ENCODE results near the gene RNF14. TPM values are rescaled to one million over a fixed set of nuclear protein-coding genes. Genes with fewer than 3 reads are reported as not detected.

RNF14 gene
- total RNA-seq, 1 experiment from 2014 or later, result 41.9 TPM

DNA sequence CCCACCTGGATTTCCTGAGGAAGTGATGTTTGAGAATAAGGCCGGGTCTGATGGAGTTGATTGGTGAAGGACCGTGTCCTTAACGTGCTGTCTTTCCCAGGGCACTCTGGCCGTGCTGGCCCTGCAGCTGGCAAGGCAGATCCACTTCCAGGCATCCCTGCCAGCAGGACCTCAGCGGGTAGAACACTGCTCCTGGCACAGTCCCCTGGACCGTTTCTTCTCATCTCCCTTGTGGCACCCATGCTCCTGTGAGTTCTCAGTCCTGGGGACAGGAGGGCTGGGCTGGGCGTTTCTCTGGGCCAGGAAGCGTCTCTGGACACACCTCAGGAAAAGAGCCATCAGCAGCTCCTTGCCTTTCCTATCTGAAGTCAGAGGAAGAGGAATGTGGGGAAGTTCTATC lies 40.9 kb upstream of the RNF14 start:
- Histone ChIP-seq H3K9me3 (ENCODE audit: low read length) (no peaks in the 10 kb centered on the region), H3K79me2 (ENCODE audit: low read length) (peaks cover 16% of the 10 kb centered on the region), H2AFZ (ENCODE audit: low read length) (no peak overlapping the region), H3K4me2 (ENCODE audit: low read depth, low read length, poor library complexity, severe bottlenecking) (no peak overlapping the region), H3K4me1 (ENCODE audit: low read length) (peaks cover 5% of the 10 kb centered on the region), H3K4me3 (ENCODE audit: low read length) (no peak overlapping the region), H3K27me3 (ENCODE audit: low read length) (no peaks in the 10 kb centered on the region), H3K27ac (ENCODE audit: low read length) (no peak overlapping the region), H3K9me2 (replicated peaks; ENCODE audit: insufficient read depth, low read length) (no peaks in the 10 kb centered on the region), H3K9ac (ENCODE audit: low read length) (no peak overlapping the region), H3K36me3 (ENCODE audit: insufficient read depth, low read length) (peaks cover 35% of the 10 kb centered on the region), H4K20me1 (ENCODE audit: insufficient read depth, low read depth, low read length) (0 out of 2 replicates have a peak, but pooled peaks cover 3% of the 10 kb centered on the region)
- DNase-seq, result no peak

GRCh38 chr5:141929398-141930058 lies 39.4 kb upstream of the RNF14 start:
- Histone ChIP-seq H3K27ac (ENCODE audit: low read length) (no peak overlapping the region), H3K4me3 (ENCODE audit: low read length) (no peak overlapping the region), H3K27me3 (ENCODE audit: low read length) (no peaks in the 10 kb centered on the region), H3K36me3 (ENCODE audit: insufficient read depth, low read length) (peaks cover 48% of the 10 kb centered on the region), H2AFZ (ENCODE audit: low read length) (no peak overlapping the region), H3K79me2 (ENCODE audit: low read length) (peaks cover 7% of the 10 kb centered on the region), H4K20me1 (ENCODE audit: insufficient read depth, low read depth, low read length) (no peaks in the 10 kb centered on the region), H3K9ac (ENCODE audit: low read length) (no peak overlapping the region), H3K4me2 (ENCODE audit: low read depth, low read length, poor library complexity, severe bottlenecking) (no peak overlapping the region), H3K9me3 (ENCODE audit: low read length) (no peaks in the 10 kb centered on the region), H3K9me2 (replicated peaks; ENCODE audit: insufficient read depth, low read length) (no peaks in the 10 kb centered on the region), H3K4me1 (ENCODE audit: low read length) (peaks cover 1% of the 10 kb centered on the region)
- DNase-seq, result no peak

GRCh38 chr5:141931694-141932093 lies 37.2 kb upstream of the RNF14 start:
- H3K79me2 ChIP-seq (ENCODE audit: low read length), result no peaks in the 10 kb centered on the region
- H2AFZ ChIP-seq (ENCODE audit: low read length), result no peak overlapping the region
- H3K9me2 ChIP-seq (replicated peaks; ENCODE audit: insufficient read depth, low read length), result no peaks in the 10 kb centered on the region
- no peaks in the 10 kb centered on the region for H3K27me3 ChIP-seq (ENCODE audit: low read length)
- peaks cover 46% of the 10 kb centered on the region for H3K36me3 ChIP-seq (ENCODE audit: insufficient read depth, low read length)
- no peak overlapping the region for H3K9ac ChIP-seq (ENCODE audit: low read length)
- H3K9me3 ChIP-seq (ENCODE audit: low read length), result no peaks in the 10 kb centered on the region
- H3K4me2 ChIP-seq (ENCODE audit: low read depth, low read length, poor library complexity, severe bottlenecking), result no peak overlapping the region
- H3K4me3 ChIP-seq (ENCODE audit: low read length), result no peak overlapping the region
- no peak for DNase-seq
- no peak overlapping the region for H3K27ac ChIP-seq (ENCODE audit: low read length)
- H3K4me1 ChIP-seq (ENCODE audit: low read length), result no peaks in the 10 kb centered on the region
- no peaks in the 10 kb centered on the region for H4K20me1 ChIP-seq (ENCODE audit: insufficient read depth, low read depth, low read length)

GRCh38 chr5:141933151-141933550 lies 35.8 kb upstream of the RNF14 start:
- no peaks in the 10 kb centered on the region for H3K9me2 ChIP-seq (replicated peaks; ENCODE audit: insufficient read depth, low read length)
- H3K79me2 ChIP-seq (ENCODE audit: low read length), result no peaks in the 10 kb centered on the region
- no peaks in the 10 kb centered on the region for H4K20me1 ChIP-seq (ENCODE audit: insufficient read depth, low read depth, low read length)
- H3K9me3 ChIP-seq (ENCODE audit: low read length), result no peaks in the 10 kb centered on the region
- H3K9ac ChIP-seq (ENCODE audit: low read length), result no peak overlapping the region
- H3K27me3 ChIP-seq (ENCODE audit: low read length), result no peaks in the 10 kb centered on the region
- DNase-seq, result no peak
- no peak overlapping the region for H3K4me3 ChIP-seq (ENCODE audit: low read length)
- no peak overlapping the region for H3K4me2 ChIP-seq (ENCODE audit: low read depth, low read length, poor library complexity, severe bottlenecking)
- no peak overlapping the region for H3K27ac ChIP-seq (ENCODE audit: low read length)
- no peaks in the 10 kb centered on the region for H3K4me1 ChIP-seq (ENCODE audit: low read length)
- no peak overlapping the region for H2AFZ ChIP-seq (ENCODE audit: low read length)
- peaks cover 40% of the 10 kb centered on the region for H3K36me3 ChIP-seq (ENCODE audit: insufficient read depth, low read length)

GRCh38 chr5:141934099-141934844 lies 34.6 kb upstream of the RNF14 start:
- Histone ChIP-seq H3K79me2 (ENCODE audit: low read length) (no peaks in the 10 kb centered on the region), H3K4me2 (ENCODE audit: low read depth, low read length, poor library complexity, severe bottlenecking) (no peak overlapping the region), H3K27ac (ENCODE audit: low read length) (no peak overlapping the region), H3K4me1 (ENCODE audit: low read length) (no peaks in the 10 kb centered on the region), H2AFZ (ENCODE audit: low read length) (no peak overlapping the region), H3K27me3 (ENCODE audit: low read length) (no peaks in the 10 kb centered on the region), H3K9me3 (ENCODE audit: low read length) (no peaks in the 10 kb centered on the region), H3K4me3 (ENCODE audit: low read length) (no peak overlapping the region), H4K20me1 (ENCODE audit: insufficient read depth, low read depth, low read length) (no peaks in the 10 kb centered on the region), H3K9me2 (replicated peaks; ENCODE audit: insufficient read depth, low read length) (no peaks in the 10 kb centered on the region), H3K9ac (ENCODE audit: low read length) (no peak overlapping the region), H3K36me3 (ENCODE audit: insufficient read depth, low read length) (peaks cover 35% of the 10 kb centered on the region)
- no peak for DNase-seq

GRCh38 chr5:141935538-141935937 lies 33.4 kb upstream of the RNF14 start:
- H3K4me3 ChIP-seq (ENCODE audit: low read length), result no peak overlapping the region
- no peak overlapping the region for H3K4me2 ChIP-seq (ENCODE audit: low read depth, low read length, poor library complexity, severe bottlenecking)
- no peak for DNase-seq
- H3K36me3 ChIP-seq (ENCODE audit: insufficient read depth, low read length), result peaks cover 30% of the 10 kb centered on the region
- no peaks in the 10 kb centered on the region for H3K9me3 ChIP-seq (ENCODE audit: low read length)
- no peaks in the 10 kb centered on the region for H3K79me2 ChIP-seq (ENCODE audit: low read length)
- H2AFZ ChIP-seq (ENCODE audit: low read length), result no peak overlapping the region
- no peaks in the 10 kb centered on the region for H3K4me1 ChIP-seq (ENCODE audit: low read length)
- no peak overlapping the region for H3K27ac ChIP-seq (ENCODE audit: low read length)
- no peaks in the 10 kb centered on the region for H3K9me2 ChIP-seq (replicated peaks; ENCODE audit: insufficient read depth, low read length)
- H3K9ac ChIP-seq (ENCODE audit: low read length), result no peak overlapping the region
- no peaks in the 10 kb centered on the region for H4K20me1 ChIP-seq (ENCODE audit: insufficient read depth, low read depth, low read length)
- no peaks in the 10 kb centered on the region for H3K27me3 ChIP-seq (ENCODE audit: low read length)

DNA sequence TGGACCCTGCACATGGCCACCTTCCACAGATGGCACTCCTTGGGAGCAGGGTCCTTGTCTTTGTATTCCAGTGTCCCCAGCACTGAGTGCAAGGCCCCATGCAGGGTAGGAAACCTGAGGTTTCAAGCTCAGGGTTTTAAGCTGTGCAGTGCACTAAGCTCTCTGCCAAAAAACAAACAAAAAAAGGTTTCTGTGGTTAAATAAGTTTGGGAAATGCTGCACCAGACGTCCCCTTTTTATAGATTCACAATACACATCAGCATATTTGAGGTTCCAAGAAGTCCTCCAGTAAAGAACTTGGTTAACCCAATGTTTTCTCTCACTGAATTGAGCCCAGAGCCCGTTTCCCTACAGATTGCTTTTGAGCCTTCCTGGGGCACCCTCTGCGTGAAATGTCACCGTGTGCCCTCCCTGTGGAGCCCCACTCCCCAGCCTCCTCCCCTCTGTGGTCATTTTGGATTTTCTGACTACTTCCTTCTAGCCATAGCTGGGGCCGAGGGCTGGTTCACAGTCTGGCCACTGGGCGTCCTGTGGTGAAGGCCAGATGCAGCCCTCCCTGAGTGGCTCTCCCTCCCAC lies 28.1 kb upstream of the RNF14 start:
- Histone ChIP-seq H3K9me3 (ENCODE audit: low read length) (no peaks in the 10 kb centered on the region), H3K4me2 (ENCODE audit: low read depth, low read length, poor library complexity, severe bottlenecking) (no peak overlapping the region)

DNA sequence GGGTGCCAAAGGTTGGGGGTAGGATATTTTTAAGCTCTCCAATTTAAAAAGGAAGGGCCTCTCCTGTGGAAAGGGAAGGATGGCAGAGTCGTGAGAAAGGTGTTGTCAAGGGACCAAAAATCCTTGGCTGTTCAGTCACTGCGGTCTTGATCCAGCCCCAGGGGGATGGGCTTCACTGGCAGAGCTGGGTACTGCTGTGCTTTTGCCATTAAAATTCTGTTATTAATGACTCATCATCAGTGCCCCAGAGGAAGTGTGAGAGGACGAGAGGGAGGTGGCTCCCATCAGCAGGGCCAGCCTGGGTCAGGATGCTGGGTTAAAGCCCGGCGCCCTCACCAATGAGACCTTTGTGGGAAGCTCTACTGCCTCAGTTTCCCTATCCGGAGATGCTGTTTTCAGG lies 27.6 kb upstream of the RNF14 start:
- H3K27ac ChIP-seq (ENCODE audit: low read length), result no peak overlapping the region
- H3K9me3 ChIP-seq (ENCODE audit: low read length), result no peaks in the 10 kb centered on the region
- H3K36me3 ChIP-seq (ENCODE audit: insufficient read depth, low read length), result peaks cover 3% of the 10 kb centered on the region
- no peaks in the 10 kb centered on the region for H3K9me2 ChIP-seq (replicated peaks; ENCODE audit: insufficient read depth, low read length)
- no peak overlapping the region for H3K4me2 ChIP-seq (ENCODE audit: low read depth, low read length, poor library complexity, severe bottlenecking)
- H2AFZ ChIP-seq (ENCODE audit: low read length), result no peak overlapping the region
- no peaks in the 10 kb centered on the region for H3K4me1 ChIP-seq (ENCODE audit: low read length)
- H3K9ac ChIP-seq (ENCODE audit: low read length), result no peak overlapping the region
- no peak overlapping the region for H3K4me3 ChIP-seq (ENCODE audit: low read length)
- no peaks in the 10 kb centered on the region for H3K27me3 ChIP-seq (ENCODE audit: low read length)
- no peaks in the 10 kb centered on the region for H3K79me2 ChIP-seq (ENCODE audit: low read length)
- H4K20me1 ChIP-seq (ENCODE audit: insufficient read depth, low read depth, low read length), result 0 out of 2 replicates have a peak, but pooled peaks cover 4% of the 10 kb centered on the region
- no peak for DNase-seq

More for the DNA sequence above, 28.1 kb upstream of the RNF14 start:
- no peak overlapping the region for H3K27ac ChIP-seq (ENCODE audit: low read length)
- DNase-seq, result no peak
- H2AFZ ChIP-seq (ENCODE audit: low read length), result no peak overlapping the region
- H3K4me3 ChIP-seq (ENCODE audit: low read length), result no peak overlapping the region
- 0 out of 2 replicates have a peak, but pooled peaks cover 4% of the 10 kb centered on the region for H4K20me1 ChIP-seq (ENCODE audit: insufficient read depth, low read depth, low read length)
- H3K9me2 ChIP-seq (replicated peaks; ENCODE audit: insufficient read depth, low read length), result no peaks in the 10 kb centered on the region
- H3K79me2 ChIP-seq (ENCODE audit: low read length), result no peaks in the 10 kb centered on the region
- H3K27me3 ChIP-seq (ENCODE audit: low read length), result no peaks in the 10 kb centered on the region
- peaks cover 7% of the 10 kb centered on the region for H3K36me3 ChIP-seq (ENCODE audit: insufficient read depth, low read length)
- H3K4me1 ChIP-seq (ENCODE audit: low read length), result no peaks in the 10 kb centered on the region
- no peak overlapping the region for H3K9ac ChIP-seq (ENCODE audit: low read length)
